Vagina (tissue), 2 donors: Measurements from ENCODE around the gene ZNF70. TPM values are rescaled to one million over a fixed set of nuclear protein-coding genes. Genes with fewer than 3 reads are reported as not detected.

Experiments used
- DNase-seq, 2 donors: peaks; one replicate each; pipeline ENCODE4 v3.0.0-alpha.2; 2017; ENCODE audit errors: extremely low spot score in 2 of 2
- H3K27ac ChIP-seq: fragments of 200-600 bp; sonication (generic); one replicate; pipeline ENCODE4 v1.5.1; 2019
- H3K27me3 ChIP-seq: fragments of 200-600 bp; sonication (generic); one replicate; pipeline ENCODE4 v1.5.1; 2019
- H3K36me3 ChIP-seq, 2 donors: fragments of 200-600 bp; sonication (generic); one replicate each; pipeline ENCODE4 v1.5.1; 2017 to 2019
- H3K4me1 ChIP-seq: fragments of 200-600 bp; sonication (generic); one replicate; pipeline ENCODE4 v1.5.1; 2019
- H3K4me3 ChIP-seq, 2 donors: fragments of 200-600 bp; sonication (generic); 1 replicate in 1 of 2; 2 replicates in 1 of 2; pipeline ENCODE4 v1.5.1; 2016 to 2019
- H3K9me3 ChIP-seq: fragments of 200-600 bp; sonication (generic); one replicate; pipeline ENCODE4 v1.5.1; 2019
- CTCF ChIP-seq, 3 experiments: fragments of 450-650 bp in 2 of 3; fragments of 200-600 bp in 1 of 3; sonication (generic) in 1 of 3; IDR thresholded peaks; one replicate each; pipeline ENCODE4 v1.5.1; 2017 to 2019; ENCODE audit warnings: antibody characterized with exemption in 3 of 3, mild to moderate bottlenecking in 2 of 3, moderate library complexity in 2 of 3
- POLR2A ChIP-seq, 2 donors: fragments of 450-650 bp; IDR thresholded peaks; one replicate each; pipeline ENCODE4 v1.6.1; 2017; ENCODE audit warnings: antibody characterized with exemption in 2 of 2, mild to moderate bottlenecking in 2 of 2, moderate library complexity in 2 of 2
- POLR2AphosphoS5 ChIP-seq, 2 donors: sonication (generic); formaldehyde crosslinking; IDR thresholded peaks; one replicate each; pipeline ENCODE4 v1.9.0; 2017; ENCODE audit warnings: antibody characterized with exemption in 2 of 2, mild to moderate bottlenecking in 2 of 2, low read depth in 1 of 2; ENCODE audit not compliant: insufficient read depth in 1 of 2
- intact Hi-C: fragments of 100-400 bp; cut with DNase I; formaldehyde crosslinking; loops from one replicate; pipeline ENCODE4 v1.15.1; 2023
- total RNA-seq: library from RNA; depleted of rRNA; stranded (reverse); fragments of >200 nt; gene quantifications from one replicate; pipeline ENCODE4 v1.2.3, GENCODE V29; 2016

ZNF70 gene
- total RNA-seq, 1 donor from 2014 or later: 4.9 TPM

GRCh38 chr22:23779731-23780130, 28.8 kb upstream of the ZNF70 start:
- no peaks in the 10 kb centered on the region for H3K36me3 ChIP-seq
- H3K4me1 ChIP-seq: peaks cover 31% of the 10 kb centered on the region
- DNase-seq: no peak
- intact Hi-C loops: no loop called here
- TF ChIP-seq POLR2A (IDR thresholded peaks at IDR 0.05) (no peak), CTCF (IDR thresholded peaks at IDR 0.05) (no peak), POLR2AphosphoS5 (IDR thresholded peaks at IDR 0.05; ENCODE audit: insufficient read depth in 1 of 2, low read depth in 1 of 2) (no peak)
- no peak overlapping the region for H3K4me3 ChIP-seq
- H3K27me3 ChIP-seq: no peaks in the 10 kb centered on the region
- H3K27ac ChIP-seq: no peak overlapping the region
- no peaks in the 10 kb centered on the region for H3K9me3 ChIP-seq

DNA sequence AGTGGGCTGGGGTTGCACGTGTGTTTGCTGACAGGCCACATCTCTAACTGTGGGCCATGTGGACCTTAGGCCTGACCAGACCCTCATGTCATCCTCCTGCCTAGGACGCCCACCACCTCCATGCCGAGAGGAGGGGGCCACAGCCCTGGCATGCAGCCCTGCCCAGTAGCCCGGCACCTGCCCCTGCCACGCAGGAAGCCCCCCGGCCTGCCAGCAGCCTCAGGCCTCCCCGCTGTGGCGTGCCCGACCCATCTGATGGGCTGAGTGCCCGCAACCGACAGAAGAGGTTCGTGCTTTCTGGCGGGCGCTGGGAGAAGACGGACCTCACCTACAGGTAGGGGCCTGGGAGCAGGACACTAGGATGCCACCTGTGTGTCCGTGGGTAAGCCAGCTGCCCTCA, 28.2 kb upstream of the ZNF70 start:
- intact Hi-C loops: no loop called here
- H3K27ac ChIP-seq: no peak overlapping the region
- H3K9me3 ChIP-seq: no peaks in the 10 kb centered on the region
- H3K4me3 ChIP-seq: no peak overlapping the region
- no peaks in the 10 kb centered on the region for H3K36me3 ChIP-seq
- no peak for DNase-seq
- no peaks in the 10 kb centered on the region for H3K27me3 ChIP-seq
- peaks cover 37% of the 10 kb centered on the region for H3K4me1 ChIP-seq
- no peak for TF ChIP-seq POLR2AphosphoS5 (IDR thresholded peaks at IDR 0.05; ENCODE audit: insufficient read depth in 1 of 2, low read depth in 1 of 2)
- TF ChIP-seq CTCF (IDR thresholded peaks at IDR 0.05): no peak
- no peak for TF ChIP-seq POLR2A (IDR thresholded peaks at IDR 0.05)

DNA sequence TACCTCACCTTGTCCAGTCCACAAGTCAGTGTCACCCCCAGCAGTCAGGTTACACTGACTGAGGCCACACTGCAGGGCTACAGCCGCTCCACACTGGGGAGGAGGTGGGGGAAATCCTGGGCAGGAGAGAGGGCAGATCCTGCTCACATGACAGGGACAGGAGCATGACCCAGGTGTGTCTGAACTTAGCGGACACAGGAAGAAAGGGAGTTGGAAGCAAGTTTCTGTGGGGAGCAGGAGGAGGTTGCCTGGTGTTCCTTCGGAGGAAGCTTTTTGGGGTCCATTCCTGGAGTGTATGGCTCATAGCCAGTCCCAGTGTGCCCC, 27.6 kb upstream of the ZNF70 start:
- Histone ChIP-seq H3K27me3 (no peaks in the 10 kb centered on the region), H3K27ac (no peak overlapping the region)
- intact Hi-C loops: no loop called here

DNA sequence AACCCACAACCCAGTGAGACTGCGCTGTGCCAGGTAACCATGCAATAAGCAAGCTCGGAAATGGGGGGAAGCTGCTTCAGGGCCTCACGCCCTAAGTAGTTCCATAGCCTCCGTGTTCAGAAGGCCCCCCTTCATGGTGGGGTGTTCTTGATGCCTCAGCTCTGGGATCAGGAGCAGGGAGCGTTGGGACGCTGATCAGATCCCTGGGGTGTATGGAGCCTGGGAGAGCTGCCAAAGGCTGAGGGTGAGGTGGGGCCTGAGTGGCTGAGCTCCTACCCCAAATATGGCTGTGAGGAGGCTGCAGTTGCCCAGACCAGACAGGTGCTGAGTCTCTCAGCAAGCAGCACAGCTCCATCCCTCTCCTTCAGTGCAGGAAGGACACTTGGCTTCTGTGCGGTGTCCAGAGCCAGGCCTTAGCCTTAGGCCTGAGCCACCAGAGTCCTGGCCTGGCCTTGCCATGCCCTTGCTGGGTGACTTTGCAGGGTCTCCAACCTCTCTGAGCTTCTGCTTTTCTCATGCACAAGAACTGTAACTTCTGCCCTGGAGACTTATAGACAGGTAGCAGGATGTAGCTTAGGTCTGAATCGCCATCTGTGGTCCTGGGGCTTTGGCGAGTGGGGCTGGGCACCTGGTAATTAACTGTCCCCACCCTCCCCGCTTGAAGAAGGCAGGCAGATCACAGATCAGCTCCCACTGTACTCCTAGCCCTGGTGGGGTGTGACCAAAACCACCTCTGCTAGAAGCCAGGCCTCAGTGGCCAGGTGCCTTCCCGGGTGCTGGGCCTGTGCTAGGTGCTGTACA, 27.1 kb upstream of the ZNF70 start:
- Histone ChIP-seq H3K9me3 (no peaks in the 10 kb centered on the region), H3K4me1 (peaks cover 46% of the 10 kb centered on the region), H3K4me3 (no peak overlapping the region), H3K27me3 (no peaks in the 10 kb centered on the region), H3K27ac (no peak overlapping the region), H3K36me3 (no peaks in the 10 kb centered on the region)
- TF ChIP-seq POLR2A (IDR thresholded peaks at IDR 0.05): no peak
- TF ChIP-seq CTCF (IDR thresholded peaks at IDR 0.05): no peak
- no peak for TF ChIP-seq POLR2AphosphoS5 (IDR thresholded peaks at IDR 0.05; ENCODE audit: insufficient read depth in 1 of 2, low read depth in 1 of 2)
- intact Hi-C loops: no loop called here
- DNase-seq: no peak

More for the DNA sequence above, 27.6 kb upstream of the ZNF70 start:
- H3K4me1 ChIP-seq: peaks cover 43% of the 10 kb centered on the region
- no peak overlapping the region for H3K4me3 ChIP-seq
- no peaks in the 10 kb centered on the region for H3K9me3 ChIP-seq
- DNase-seq: no peak
- TF ChIP-seq POLR2AphosphoS5 (IDR thresholded peaks at IDR 0.05; ENCODE audit: insufficient read depth in 1 of 2, low read depth in 1 of 2) (no peak), POLR2A (IDR thresholded peaks at IDR 0.05) (no peak), CTCF (IDR thresholded peaks at IDR 0.05) (no peak)
- no peaks in the 10 kb centered on the region for H3K36me3 ChIP-seq

- DNase-seq: no peak
- Histone ChIP-seq H3K27me3 (no peaks in the 10 kb centered on the region), H3K4me1 (peaks cover 43% of the 10 kb centered on the region), H3K4me3 (no peak overlapping the region), H3K36me3 (no peaks in the 10 kb centered on the region), H3K9me3 (no peaks in the 10 kb centered on the region), H3K27ac (no peak overlapping the region)
- TF ChIP-seq POLR2A (IDR thresholded peaks at IDR 0.05): no peak
- TF ChIP-seq CTCF (IDR thresholded peaks at IDR 0.05): no peak
- TF ChIP-seq POLR2AphosphoS5 (IDR thresholded peaks at IDR 0.05; ENCODE audit: insufficient read depth in 1 of 2, low read depth in 1 of 2): no peak
- intact Hi-C loops: no loop called here
These were observed 25.0 kb upstream of the ZNF70 start for GRCh38 chr22:23775779-23776375.
